ENCODE results near the gene TLR7. TPM values are rescaled to one million over a fixed set of nuclear protein-coding genes. Genes with fewer than 3 reads are reported as not detected.

TLR7 gene
- total RNA-seq, 1 experiment from 2014 or later, result not detected

DNA sequence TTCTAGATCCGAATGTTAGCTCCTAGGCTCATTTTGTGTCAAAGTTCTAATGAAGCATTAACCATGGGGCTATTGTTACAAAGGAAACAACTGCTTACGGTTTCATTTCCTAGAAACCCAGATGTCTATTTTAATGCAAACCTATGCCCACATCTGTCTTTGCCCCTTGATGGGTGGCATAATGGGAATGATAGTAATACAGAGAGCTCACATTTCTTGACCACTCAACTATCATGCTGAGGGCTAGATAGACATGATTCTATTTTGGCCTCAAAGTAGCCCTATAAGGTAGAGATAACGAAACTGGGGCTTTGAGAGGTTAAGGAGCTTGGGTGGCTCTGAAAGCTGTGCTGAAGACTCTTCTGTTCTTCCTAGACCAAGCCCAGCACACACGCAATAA, 1.9 kb downstream of the TLR7 start:
- Histone ChIP-seq H3K4me2 (ENCODE audit: insufficient read depth, insufficient read length, low read length) (no peak overlapping the region), H3K4me1 (ENCODE audit: insufficient read depth, low read length) (no peaks in the 10 kb centered on the region), H3K79me2 (ENCODE audit: insufficient read depth, low read length) (no peaks in the 10 kb centered on the region), H2BK20ac (ENCODE audit: low read depth, low read length, poor library complexity, severe bottlenecking) (no peak overlapping the region), H2BK12ac (ENCODE audit: insufficient read length, low read depth, low read length) (no peak overlapping the region), H4K91ac (ENCODE audit: insufficient read length, low read depth, low read length) (no peak overlapping the region), H4K5ac (ENCODE audit: insufficient read length, low read depth, low read length) (no peak overlapping the region), H4K20me1 (ENCODE audit: control insufficient read depth, insufficient read depth, insufficient read length) (no peaks in the 10 kb centered on the region), H3K18ac (ENCODE audit: insufficient read length, low read depth, low read length) (no peak overlapping the region), H3T11ph (ENCODE audit: low read length) (no peak overlapping the region), H3K79me1 (ENCODE audit: insufficient read depth, low read depth, low read length, poor library complexity, severe bottlenecking) (no peaks in the 10 kb centered on the region), H3K56ac (ENCODE audit: insufficient read length, low read depth, low read length) (no peak overlapping the region), H4K8ac (replicated peaks; ENCODE audit: insufficient read length, low read depth, low read length) (no peak overlapping the region), H3K27me3 (ENCODE audit: insufficient read depth, low read length) (no peaks in the 10 kb centered on the region), H2AK5ac (ENCODE audit: insufficient read length, low read length) (no peak overlapping the region), H3K9me3 (ENCODE audit: control insufficient read depth, low read depth, low read length) (peaks cover 5% of the 10 kb centered on the region), H3K27ac (ENCODE audit: insufficient read length, low read depth, low read length) (no peak overlapping the region), H2AFZ (ENCODE audit: low read length) (no peak overlapping the region), H3K4ac (ENCODE audit: low read depth, low read length) (no peak overlapping the region), H3K23me2 (ENCODE audit: insufficient read length, low read depth, low read length, poor library complexity, severe bottlenecking) (no peaks in the 10 kb centered on the region), H3K23ac (ENCODE audit: insufficient read length, low read depth, low read length) (no peak overlapping the region), H2BK5ac (ENCODE audit: insufficient read length, low read length) (no peak overlapping the region), H3K14ac (ENCODE audit: insufficient read depth, low read length) (no peak overlapping the region), H3K9ac (ENCODE audit: extremely low read depth, insufficient read length, low read length) (no peak overlapping the region), H2BK120ac (ENCODE audit: low read depth, low read length, poor library complexity, severe bottlenecking) (no peak overlapping the region), H2BK15ac (ENCODE audit: low read depth, low read length) (no peak overlapping the region)
- no peak for DNase-seq
- H3K9me3 Mint-ChIP-seq, result peaks cover 58 to 72% of the 10 kb centered on the region in 2 experiments
- H3K4me3 Mint-ChIP-seq, result no peak overlapping the region
- H3K27ac Mint-ChIP-seq, result no peak overlapping the region
- H3K36me3 Mint-ChIP-seq (ENCODE audit: insufficient read depth in 1 of 3, low read depth in 3 of 3), result peaks cover 2 to 9% (median 3%) of the 10 kb centered on the region in 3 experiments; a peak in 5 of 7 replicates
- peaks cover 9 to 13% of the 10 kb centered on the region in 2 experiments for H3K4me1 Mint-ChIP-seq
- no CpG with 5 or more reads among the region's 4 CpGs for WGBS (ENCODE audit: extremely low coverage, insufficient read length, low lambda C conversion rate)
- no peaks in the 10 kb centered on the region for H3K27me3 Mint-ChIP-seq (ENCODE audit: low read depth)
- no peak for TF ChIP-seq CTCF (conservative IDR thresholded peaks at IDR 0.05)
